GM21447 (cell line): ENCODE results near the gene AGAP4.
"Not testable (repeated sequence)": the region's sequence is repeated elsewhere in the genome, so short reads cannot be mapped to it uniquely, and the experiment has no call there.

Experiments
- ATAC-seq: cut with Tn5 transposase; IDR thresholded peaks from one replicate; pipeline ENCODE4 v1.9.1; 2021; ENCODE audit not compliant: unreplicated experiment

AGAP4 gene

DNA sequence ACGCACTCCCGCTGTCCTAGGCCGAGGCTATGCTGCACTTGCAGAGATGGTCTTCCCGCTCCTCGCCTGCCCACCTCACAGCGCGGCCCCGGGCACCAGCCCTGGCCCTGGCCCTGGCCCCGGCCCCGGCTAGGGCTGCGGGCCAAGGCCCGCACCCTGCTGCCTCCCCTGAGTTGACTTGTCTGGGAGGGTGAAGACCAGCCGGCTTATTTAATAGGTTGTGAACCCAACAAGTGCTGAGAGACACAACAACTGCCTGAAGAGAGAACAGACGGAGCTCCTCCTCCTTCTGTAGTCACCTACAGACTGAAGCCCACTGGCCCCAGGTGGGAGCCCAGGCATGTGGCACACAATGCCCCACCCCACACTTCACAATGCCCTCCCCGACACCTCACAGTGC is at the start of gene AGAP4:
TSS of gene AGAP4 (minus strand) at position 101 of the 400 bp plus-strand sequence. CDS start 153 bp downstream, outside the sequence.
- ATAC-seq = not testable (repeated sequence)

DNA sequence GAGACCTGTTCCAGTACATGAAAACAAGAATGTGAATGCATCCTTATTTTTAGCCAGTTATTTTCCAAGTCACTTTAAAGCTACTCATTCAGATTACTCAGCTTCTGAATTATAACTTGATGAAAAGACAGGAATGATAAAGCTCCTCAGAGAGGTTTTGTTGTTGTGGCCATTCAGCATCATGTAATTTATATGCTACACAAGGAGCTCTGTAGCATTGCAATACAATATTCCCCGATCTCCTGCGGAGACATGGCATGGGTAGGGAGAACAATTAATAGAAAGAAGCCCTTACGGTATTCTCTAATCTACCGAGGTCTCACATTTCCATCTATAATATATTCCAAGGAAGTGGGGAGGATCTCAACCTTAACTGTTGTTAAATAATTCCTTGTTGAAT is 43.4 kb upstream of the AGAP4 start:
- ATAC-seq = not testable (repeated sequence)

DNA sequence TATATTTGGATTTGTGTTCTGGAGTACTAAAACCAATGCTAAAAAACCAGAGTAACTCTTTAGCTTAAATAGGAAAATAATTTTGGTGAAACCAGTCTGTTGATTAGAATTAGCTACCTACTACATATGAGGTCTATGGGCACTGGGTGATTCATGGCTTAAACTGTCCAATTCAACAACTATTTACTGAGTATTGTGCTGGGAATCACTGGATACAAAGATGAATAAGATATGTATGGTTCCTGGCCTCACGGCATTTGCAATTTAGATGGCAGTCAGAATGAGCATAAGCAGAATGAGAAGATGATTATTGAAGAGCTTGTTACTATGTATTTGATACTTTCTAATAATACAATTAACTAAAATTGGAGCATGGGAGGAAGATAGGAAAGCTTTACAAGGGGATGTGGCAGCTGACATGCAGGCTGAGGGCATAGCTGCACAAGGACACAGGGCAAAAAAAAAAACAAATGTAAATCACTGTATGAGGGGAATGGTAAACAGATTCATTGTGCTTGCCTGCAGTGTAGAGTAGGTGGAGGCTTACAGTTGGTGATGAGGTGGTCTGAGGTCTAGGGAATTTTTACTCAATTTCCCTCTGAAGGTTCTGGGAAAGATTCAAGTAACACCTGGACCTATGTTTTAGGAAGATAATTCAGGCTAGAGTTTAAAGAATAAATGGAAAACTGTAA is 42.4 kb upstream of the AGAP4 start:
- ATAC-seq = not testable (repeated sequence)

DNA sequence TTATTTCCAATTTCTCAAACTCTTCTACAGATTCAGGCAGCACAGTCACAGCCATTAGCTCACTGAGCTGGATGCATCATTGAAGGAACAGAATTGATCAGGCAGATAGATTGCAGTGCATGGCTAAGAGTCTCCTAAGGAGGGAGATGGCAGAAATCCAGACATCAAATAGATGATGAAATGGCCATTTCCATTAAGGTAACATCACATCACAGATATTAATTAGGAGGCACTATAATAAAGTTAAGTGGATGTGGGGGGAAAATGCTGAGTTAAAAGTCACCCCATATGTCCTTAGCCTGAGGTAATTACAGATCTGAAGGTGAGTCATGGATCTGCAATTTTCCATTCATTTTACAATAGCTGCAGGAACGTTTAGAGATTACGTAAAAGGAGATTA is 35.6 kb upstream of the AGAP4 start:
- ATAC-seq = not testable (repeated sequence)

DNA sequence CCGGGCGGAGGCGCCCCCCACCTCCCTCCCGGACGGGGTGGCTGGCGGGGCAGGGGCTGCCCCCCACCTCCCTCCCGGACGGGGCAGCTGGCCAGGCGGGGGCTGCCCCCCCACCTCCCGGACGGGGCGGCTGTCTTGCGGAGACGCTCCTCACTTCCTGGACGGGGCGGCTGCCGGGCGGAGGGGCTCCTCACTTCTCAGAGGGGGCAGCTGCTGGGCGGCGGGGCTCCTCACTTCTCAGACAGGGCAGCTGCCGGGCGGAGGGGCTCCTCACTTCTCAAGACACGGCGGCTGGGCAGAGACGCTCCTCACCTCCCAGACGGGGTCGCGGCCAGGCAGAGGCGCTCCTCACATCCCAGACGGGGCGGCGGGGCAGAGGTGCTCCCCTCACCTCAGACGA is 18.1 kb upstream of the AGAP4 start:
- ATAC-seq = not testable (repeated sequence)

DNA sequence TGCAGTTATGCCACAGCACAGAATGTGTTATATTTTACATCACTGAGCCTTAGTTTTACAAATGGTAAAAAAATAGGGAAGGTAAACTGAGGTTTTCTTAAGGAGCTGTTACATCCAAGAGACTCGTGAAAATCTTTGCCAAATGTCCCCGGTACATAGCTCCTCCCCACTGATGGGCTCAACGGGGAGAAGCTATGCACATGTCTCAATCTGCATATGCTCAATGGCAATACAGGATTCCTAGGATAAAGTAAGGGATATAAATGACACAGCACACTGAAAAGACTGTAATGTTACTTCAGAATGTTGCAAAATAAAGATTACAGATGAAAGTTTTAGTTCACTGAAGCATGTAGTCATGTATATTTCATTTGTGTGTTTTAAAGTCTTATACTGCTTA is 17.0 kb upstream of the AGAP4 start:
- not testable (repeated sequence) for ATAC-seq

DNA sequence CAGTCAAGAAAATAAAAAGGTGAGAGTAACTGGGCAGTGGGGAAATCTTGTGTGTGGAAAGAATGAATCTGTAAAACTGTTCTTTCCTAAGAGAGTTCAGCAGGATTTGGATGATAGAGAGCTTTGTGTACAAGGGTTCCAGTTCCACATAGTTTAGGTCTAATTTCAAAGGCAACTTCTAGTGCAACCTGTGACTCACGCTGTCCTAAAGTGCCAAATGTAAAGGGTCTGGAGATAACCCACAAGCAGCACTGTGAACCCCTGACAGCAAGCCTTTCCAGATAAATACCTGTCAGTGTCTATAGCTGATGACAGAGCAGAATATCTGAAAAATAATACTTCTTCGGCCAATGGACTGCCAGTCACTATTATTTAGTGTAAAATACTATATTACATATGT is 16.3 kb upstream of the AGAP4 start:
- not testable (repeated sequence) for ATAC-seq

DNA sequence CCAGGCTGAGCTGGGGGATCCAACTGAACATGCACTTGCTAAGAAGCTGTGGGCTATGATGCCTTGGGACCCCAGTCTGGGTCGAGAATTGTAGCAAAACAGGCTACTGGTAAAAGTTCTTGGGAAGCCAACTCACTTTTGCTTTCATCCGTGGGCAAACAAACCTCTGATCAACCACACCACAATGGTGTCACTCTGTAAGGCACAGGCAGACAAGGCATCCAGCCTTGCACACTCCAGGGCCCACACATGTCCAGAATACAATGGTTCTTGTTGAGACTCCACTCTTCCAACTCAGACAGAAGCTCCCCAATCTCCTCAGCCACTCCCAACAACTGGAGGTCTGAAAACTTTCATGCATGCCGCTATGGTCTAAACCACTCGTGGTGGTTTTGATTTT is 10.6 kb upstream of the AGAP4 start:
- ATAC-seq = not testable (repeated sequence)

DNA sequence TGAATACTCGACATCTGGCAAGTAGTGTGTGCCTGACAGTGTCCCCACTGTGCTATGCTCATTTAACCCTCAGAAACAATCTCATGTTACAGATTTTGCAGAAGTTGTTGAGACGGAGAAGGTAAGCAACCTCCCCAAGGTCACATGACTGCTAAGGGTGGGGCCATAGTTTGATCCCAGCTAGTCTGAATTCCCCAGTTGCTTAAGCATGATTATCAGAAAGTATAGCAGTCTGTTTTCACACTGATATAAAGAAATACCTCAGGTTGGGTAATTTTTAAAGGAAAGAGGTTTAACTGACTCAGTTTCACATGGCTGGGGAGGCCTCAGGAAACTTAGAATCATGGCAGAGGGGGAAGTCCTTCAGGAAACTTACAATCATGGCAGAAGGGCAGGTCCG is 1.2 kb upstream of the AGAP4 start:
- not testable (repeated sequence) for ATAC-seq

DNA sequence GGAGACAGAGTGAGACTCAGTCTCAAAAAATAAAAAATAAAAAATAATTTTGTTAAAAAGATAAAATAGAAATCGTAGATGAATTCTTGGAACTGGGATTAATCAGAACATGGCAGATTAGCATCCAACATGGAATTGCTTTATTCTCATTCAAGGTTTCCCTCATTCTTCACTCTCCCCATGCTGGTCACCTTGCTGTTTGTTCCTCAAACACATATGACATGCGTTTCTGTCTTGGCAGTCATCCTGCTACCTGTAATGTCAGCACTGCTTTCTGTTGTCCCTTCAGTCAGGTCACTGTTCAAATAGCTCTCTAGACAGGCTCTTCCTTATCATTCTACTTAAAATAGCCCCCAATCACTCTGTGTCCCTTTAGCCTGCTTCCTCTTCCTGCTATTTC is 24.4 kb downstream of the AGAP4 start:
- not testable (repeated sequence) for ATAC-seq

DNA sequence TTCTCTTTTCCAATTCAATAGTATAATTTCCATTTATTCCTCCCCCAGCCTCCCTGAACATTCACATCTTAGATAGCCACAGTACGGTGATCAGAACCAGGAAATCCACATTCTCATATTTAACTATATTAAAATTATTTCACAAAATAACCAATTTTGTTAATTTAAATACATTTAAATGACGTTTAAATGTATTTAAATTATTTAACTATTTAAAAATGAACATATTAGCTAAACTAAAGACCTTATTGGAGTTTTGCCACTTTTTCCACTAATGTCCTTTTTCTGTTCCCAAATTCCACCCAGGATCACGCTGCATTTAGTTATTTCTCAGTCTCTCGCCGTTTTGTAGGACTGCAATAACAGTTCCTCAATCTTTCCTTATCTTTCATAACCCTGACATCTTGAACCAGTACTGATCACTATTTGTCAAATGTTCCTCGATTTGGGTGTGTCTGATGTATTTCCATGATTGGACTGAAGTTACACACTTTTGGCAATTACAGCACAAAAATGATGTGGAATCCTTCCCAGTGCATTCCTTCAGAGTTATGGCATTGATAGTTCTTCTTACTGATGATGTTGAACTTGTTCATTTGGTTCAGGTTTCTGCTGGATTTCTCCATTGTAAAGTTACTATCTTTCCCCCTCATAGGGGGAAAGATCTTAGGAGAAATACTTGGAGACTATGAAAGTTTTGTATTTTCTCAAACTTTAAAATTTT is 27.0 kb downstream of the AGAP4 start:
- not testable (repeated sequence) for ATAC-seq

DNA sequence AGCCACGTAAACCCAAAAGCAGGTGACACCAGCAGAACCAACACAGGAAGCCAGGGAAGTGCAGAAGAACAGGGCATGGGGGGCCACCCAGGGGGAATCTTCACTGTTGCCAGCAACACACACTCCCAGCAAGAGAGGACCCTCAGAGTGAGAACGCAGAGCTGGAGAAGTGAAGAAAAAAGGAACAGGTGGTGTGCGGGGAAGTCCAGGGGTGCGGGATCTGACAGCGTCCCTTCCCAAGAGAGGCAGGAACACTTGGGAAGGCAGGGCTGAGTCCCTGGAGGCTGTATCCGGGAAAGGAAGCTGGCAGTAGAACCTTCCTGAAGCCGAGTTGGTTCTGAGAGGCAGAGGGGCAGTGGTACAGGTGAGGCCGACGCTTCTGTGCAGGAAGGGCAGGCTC is 27.7 kb downstream of the AGAP4 start:
- no peak for ATAC-seq

DNA sequence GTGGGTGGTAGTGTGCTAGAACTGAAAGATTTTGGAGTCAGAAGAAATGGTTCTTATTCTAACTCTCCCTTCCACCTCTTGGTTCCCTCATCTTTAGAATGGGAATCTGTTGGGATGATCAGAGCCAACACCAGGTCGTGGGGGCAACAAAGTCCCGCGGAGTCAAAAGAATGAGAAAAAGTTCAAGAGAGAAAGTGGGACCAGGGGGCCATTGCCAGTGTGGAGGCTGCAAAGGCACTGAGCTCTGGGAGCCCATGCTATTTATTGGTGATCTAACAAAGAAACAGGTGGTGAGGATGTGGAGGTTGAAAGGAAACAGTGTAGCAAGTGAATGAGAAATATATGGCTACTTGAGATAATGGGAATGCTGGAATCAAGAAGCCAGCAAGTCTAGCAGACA is 29.4 kb downstream of the AGAP4 start:
- ATAC-seq = no peak

DNA sequence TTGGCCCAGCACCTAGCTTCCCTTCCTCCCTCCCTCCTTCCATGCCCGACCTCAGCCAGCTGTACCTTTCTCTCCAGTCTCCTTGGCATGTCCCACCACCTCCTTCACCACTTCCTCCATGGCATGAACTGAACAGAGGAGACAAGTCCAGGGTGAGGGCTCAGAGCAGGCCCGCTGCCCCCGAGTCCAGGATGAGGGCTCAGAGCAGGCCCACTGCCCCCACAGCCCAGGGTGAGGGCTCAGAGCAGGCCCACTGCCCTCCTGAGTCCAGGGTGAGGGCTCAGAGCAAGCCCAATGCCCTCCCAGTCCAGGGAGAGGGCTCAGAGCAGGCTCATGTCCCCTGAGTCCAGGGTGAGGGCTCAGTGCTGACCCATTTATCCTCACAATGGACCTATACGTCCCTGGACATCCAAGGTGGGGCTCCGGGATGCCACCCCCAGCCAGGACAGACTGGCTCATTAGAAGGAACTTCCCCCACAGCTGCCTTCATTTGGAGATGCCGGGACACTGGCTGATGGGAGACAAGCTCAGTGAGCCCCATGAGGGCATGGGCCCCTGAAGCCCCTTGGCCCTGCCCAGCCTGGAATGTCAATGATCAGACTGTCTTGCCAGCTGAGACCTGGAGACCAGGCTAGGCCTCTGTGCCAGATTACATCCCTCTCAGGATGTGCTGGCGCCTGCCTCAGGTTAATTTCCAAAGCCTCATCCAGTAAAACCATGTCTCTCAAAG is 30.0 kb downstream of the AGAP4 start:
- ATAC-seq = no peak

DNA sequence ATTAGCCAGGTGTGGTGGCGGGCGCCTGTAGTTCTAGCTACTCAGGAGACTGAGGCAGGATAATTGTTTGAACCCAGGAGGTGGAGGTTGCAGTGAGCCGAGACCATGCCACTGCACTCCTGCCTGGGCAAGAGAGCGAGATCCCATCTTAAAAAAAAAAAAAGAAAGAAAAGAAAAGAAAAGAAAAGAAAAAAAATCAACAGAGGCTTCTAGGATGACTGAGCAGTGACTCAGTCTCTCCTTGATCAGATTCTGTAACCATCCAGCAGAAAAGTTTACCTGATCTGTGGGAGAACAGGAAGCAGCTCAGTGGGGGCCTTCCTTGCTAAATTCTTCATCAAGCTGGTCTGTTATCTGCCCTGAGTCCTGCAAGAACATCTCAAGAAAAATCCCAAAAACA is 33.2 kb downstream of the AGAP4 start:
- ATAC-seq = not testable (repeated sequence)

DNA sequence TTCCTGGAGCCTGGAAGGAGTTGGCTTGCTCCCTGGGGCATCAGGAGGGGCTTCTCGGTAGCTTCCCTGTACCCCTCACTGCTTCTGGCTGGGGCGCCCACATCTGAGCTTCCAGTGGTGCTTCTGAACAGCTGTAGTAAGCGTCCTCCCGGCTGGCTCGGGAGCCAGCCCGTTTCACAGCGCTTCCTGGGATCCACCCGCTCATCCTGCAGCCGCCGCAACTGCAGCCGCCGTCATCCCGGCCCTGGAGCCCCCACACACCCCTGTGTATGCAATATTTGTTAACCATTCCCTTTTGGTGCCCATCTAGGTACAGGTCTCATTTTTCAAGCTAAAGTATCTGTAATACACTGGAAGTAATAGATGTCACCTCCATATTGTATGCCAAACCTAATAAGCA is 34.3 kb downstream of the AGAP4 start:
- ATAC-seq = not testable (repeated sequence)

DNA sequence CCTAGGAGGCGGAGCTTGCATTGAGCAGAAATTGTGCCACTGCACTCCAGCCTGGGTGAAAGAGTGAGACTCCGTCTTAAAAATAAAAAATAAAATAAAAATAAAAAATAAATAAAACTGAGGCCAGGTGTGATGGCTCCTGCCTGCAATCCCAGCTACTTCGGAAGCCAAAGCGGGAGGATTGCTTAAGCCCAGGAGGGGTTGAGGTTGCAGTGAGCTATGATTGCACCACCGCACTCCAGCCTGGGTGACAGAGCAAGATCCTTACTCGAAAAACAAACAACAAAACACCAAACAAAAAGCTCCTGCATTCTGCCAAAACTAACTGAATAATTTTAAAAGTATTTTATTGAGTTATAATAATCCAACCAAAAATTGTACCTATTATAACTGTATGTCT is 36.2 kb downstream of the AGAP4 start:
- no peak for ATAC-seq

DNA sequence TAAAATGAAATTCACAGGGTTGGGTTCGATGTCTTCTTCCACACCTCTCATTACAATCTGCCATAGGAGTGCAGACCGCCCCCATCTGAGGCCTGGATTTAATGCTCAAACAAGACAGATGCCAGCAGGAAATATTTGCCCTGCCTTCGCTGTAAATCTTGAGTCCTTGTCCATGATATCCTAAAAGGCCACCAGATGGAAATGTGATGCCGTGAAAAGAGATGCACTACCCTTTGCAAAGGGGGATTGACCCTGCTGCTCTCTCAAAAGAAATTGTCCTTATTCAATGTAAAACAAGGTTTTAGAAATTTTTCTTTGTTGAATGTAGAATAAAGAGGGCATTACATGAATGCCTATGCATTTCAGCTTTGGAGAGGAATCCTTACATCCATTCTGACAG is 37.5 kb downstream of the AGAP4 start:
- no peak for ATAC-seq

DNA sequence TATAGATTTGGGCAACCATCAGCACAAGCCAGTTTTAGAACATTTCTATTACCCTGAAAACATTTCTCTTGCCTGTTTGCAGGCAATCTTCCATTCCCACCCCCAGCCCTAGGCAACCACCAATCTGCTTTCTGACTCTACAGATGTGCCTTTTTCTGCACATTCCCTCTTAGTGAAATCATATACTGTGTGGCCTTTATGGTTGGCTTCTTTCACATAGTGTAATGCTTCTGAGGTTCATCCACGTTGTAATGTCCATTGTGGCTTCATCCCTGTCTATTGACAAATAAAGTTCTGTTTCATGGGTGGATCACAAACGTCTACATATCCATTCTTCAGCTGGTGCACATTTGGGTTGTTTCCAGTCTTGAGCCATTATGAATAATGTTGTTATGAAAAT is 42.3 kb downstream of the AGAP4 start:
- ATAC-seq = not testable (repeated sequence)

DNA sequence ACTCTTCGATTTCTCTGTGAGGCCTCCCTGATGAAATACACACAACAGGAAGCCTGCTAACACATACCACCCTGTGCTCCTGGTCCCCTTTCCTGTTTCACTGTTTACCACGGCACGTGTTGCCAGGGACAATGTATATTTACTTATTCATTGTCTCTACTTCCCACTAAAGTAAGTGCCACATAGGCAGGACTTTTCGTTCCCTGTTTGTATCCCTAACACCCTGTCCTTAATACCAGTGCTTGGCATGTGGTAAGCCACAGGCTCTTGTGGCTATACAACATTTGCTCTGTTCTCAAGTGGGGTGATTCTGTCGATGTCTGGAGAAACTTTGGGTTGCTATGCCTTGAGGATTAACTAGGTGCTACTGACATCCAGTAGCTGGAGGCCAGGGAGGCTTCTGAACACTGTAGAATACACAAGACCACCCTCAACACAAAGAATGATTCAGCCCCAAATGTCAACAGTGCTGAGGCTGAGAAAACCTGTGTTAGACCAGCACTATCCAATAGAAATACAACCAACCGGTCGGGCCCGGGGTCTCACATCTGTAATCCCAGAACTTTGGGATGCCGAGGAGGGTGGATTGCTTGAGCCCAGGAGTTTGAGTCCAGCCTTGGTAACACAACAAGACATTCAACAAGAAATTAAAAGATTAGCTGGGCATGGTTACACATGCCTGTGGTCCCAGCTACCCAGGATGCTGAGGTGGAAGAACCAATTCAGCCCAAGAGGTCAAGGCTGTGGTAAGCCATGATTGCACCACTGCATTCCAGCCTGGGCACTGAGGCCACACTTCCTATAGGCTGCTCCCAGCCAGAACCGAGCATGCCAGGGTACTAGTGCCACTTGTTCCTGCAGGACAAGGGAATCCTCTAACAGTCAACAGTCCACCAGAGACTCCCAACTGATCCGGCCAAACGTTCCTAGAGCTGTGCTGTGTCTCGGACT is 44.0 kb downstream of the AGAP4 start:
- not testable (repeated sequence) for ATAC-seq

DNA sequence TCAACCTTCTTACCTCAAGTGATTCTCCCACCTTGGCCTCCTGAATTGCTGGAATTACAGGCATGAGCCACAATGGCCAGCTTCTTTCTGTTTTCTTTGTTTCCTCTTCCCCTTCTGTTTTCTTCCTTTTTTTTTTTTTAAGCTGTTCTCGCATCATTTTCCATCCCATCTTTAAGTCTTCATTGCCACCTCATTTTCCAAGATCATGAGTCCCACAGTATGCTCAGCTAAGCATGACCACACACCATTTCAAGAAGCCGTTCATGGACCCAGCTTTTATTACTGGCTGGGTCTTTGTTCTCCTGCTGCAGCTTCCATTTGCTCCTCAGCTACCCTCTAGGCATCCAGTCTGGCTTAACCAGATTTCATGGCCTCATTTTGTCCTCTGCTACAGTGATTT is 52.5 kb downstream of the AGAP4 start:
- not testable (repeated sequence) for ATAC-seq
